Astrocyte of the spinal cord (primary cell): ENCODE results near the gene LAMA5.

Experiments used
- DNase-seq: peaks from one replicate; pipeline ENCODE4 v3.0.0; 2011; ENCODE audit warnings: low read depth, low spot score
- H3K4me3 ChIP-seq: 2 replicates; pipeline ENCODE4 v1.5.1; 2011; ENCODE audit warnings: low read depth, mild to moderate bottlenecking, low read length, moderate library complexity
- CTCF ChIP-seq: IDR thresholded peaks from 2 replicates; pipeline ENCODE4 v1.5.1; 2012; ENCODE audit warnings: low read depth, mild to moderate bottlenecking, low read length, inconsistent platforms
- in situ Hi-C: cut with HindIII; loops from 2 replicates; pipeline ENCODE4 v1.10.0; 2017; ENCODE audit warnings: low sequenced_read_pairs

LAMA5 gene

DNA sequence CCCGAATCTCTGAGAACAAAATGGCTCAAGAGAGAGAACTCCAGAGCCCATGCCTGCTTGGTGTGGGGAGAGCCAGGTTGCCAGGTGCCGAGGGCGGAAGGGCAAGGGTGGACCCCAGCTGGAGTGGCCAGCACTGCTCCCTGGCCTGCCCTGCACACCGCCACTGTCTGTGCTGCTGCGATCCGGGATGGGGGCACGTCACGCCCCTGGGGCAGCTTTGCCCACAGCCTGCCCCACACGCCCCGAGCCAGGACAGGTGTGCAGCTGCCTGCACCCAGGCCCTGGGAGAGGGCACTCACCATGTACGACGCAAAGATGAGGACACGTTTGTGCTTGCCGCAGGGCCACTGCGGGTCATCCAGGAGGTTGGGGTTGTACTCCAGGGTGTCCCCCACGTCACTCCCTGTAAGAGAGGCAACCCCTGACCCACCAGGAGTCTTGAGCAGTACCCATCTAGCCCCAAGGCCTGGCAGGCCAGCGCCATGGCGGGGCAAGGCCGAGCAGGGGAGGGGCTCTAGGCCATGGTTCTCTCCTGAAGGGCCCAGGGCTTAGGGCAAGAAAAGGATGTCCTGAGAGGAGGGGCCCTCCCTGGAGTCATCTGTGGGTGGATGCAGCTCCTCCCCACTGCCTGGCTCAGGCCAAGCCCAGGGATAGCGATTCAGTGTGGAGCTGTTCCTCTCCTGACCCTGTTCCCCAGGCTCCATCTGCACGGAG, 25.7 kb upstream of the LAMA5 start:
- no peak overlapping the region for H3K4me3 ChIP-seq
- DNase-seq, result no peak
- in situ Hi-C loops, result no loop called here
- no peak for TF ChIP-seq CTCF

DNA sequence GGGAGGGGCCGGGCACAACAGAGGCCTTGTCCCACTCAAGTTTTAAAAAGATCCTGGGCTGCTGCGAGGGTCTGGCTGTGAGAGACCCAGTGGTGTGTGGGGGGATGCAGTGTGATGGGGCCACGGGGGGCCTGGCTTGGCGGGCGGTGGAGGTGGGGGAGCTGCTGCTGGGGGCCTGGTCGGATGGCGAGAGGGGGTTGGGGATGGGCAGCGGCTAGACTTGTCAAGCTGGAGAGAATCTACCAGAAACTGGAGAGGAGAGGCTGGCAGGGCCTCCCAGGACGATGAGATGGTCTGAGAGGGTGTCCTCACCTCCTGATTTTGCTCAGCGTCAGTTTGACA, 24.9 kb upstream of the LAMA5 start:
- in situ Hi-C loops, result no loop called here
- no peak for TF ChIP-seq CTCF
- no peak for DNase-seq
- H3K4me3 ChIP-seq, result no peak overlapping the region

DNA sequence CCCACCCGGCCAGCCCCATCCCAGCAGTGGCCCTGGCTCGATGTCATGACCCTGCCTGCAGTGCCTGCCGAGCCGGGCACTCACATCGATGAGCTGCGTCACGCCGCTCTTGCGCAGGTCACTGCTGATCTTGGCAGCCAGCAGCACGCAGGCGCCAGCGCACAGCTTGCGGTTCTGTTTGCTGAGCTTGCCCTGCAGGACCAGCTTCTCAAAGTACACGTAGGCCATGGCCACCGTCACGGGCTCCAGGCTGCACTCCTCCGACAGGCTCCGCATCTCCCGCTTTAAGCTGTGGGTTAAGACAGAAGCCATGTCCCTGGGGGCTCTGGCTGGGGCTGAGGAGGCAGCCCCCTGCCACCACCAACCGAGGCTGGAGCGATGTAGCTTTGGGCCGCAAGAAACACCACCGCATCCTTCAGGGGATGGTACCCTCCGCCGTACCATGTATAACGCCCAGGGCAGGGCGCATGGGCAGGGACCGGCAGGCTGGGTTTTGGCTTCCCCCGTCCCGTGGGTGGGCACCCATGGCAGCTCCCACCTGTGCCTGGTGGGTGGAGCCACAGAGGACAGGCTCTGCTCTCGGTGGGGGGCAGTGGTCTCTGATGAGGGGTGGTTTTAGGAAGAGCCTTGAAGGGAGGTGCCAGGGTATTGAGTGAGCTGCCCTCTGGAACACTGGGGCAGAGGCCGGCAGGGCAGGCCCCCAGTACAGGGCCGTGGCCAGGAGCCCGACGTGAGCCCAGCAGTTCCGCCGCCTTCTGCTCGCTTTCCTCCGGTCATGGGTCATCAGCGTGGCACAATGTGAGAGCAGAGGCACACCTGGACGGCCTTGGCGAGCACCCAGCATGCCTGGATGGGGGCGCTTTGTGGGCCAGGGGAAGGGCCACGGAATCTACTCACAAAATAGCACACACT, 24.3 kb upstream of the LAMA5 start:
- H3K4me3 ChIP-seq, result no peak overlapping the region
- in situ Hi-C loops, result no loop called here
- no peak for TF ChIP-seq CTCF
- DNase-seq, result no peak

DNA sequence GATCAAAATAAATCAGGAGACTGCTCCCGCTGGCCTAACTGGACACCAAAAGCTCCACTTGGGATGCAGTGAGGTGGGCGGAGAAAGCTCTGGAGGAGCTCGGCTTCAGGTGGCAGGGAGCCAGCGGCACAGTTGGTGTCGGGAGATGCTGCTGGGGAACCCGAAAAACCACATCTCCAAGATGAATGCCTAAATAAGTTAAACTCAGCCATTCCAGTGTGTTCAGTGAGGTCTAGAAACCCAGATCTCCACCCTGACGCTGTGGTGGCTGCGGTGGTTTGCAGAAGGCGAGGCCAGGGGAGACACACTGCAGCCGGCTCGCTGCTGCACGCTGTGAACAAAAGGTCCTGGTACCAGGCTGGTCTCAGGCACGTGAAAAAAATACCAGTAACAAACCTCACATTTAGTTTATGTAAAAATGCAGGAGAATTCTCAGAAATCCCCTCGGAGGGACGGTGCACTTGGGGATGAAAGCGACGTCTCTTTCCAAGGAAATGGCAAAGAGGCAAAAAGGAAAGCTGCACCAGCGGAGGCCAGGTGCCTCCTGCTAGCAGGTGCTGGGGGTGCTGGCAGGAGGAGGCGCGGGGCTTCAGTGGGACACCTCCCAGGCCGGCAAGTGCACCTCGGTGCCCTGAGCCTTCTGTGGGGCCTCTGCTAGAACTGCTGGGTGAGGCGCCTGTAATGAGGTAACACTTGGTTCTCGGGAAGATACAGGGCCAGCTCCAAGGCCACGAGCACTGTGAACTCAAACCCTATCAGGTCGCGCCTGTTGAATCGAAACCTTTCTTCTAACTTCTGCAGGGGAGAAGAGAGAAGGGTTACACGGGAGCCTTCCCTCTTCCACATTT, 23.4 kb upstream of the LAMA5 start:
- TF ChIP-seq CTCF, result no peak
- no peak for DNase-seq
- in situ Hi-C loops, result no loop called here
- H3K4me3 ChIP-seq, result no peak overlapping the region

GRCh38 chr20:62389601-62390087, 22.5 kb upstream of the LAMA5 start:
- TF ChIP-seq CTCF, result no peak
- H3K4me3 ChIP-seq, result no peak overlapping the region
- DNase-seq, result no peak
- in situ Hi-C loops, result no loop called here

DNA sequence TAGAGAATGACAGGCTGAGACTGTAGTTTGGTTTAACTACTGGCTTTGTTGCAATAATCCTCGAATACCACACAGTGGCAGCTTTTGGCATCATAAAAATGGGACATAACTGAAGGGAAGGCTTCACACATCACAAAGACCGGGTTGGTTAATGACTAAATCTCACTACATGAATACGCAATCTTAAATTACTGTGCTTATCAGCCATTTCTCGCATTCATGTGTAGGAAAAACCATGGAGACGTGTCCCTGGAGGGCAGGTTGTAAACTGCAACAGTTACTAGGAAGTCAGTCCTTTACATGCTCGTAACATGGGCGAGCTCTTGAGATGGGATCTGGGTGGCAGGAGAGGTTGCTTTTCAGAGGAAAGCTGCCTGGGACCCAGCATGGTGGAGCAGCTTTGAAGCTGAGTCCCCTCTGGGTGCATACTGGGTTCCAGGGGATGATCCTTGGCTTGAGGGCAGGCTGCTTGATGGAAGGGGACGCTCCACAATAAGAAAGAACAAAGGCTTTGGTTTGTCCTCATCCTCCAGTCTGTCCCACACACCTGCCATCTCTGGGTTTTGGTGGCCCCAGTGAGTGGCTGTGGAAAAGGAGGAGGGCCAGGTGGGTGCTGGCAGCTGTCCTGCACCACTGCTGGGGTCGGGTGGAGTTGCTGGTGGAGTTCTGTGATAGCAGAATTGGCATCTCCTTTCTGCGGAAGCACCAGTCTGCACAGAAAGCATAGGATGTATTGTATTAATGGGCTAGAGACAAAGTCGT, 21.9 kb upstream of the LAMA5 start:
- no peak overlapping the region for H3K4me3 ChIP-seq
- in situ Hi-C loops, result no loop called here
- no peak for DNase-seq
- no peak for TF ChIP-seq CTCF
